Mesenchymal stem cell (in vitro differentiated cells and primary cell): ENCODE measurements around the gene APOC4.

Experiments used
- DNase-seq: peaks from one replicate; pipeline ENCODE4 v3.0.0-alpha.2; 2013
- H2AFZ ChIP-seq: one replicate; pipeline ENCODE4 v1.6.1; 2013; ENCODE audit warnings: low read depth, mild to moderate bottlenecking, control low read depth, inconsistent platforms, low read length, moderate library complexity
- H2AK5ac ChIP-seq: 2 replicates; pipeline ENCODE4 v1.6.1; 2013; ENCODE audit warnings: low read length, moderate library complexity, mild to moderate bottlenecking, inconsistent platforms; ENCODE audit not compliant: severe bottlenecking
- H2BK120ac ChIP-seq: one replicate; pipeline ENCODE4 v1.6.1; 2013; ENCODE audit warnings: low read depth, mild to moderate bottlenecking, inconsistent platforms, low read length, moderate library complexity
- H2BK12ac ChIP-seq, 2 experiments: one replicate each; pipeline ENCODE4 v1.6.1; 2013; ENCODE audit warnings: inconsistent platforms in 2 of 2, low read length in 2 of 2, mild to moderate bottlenecking in 2 of 2, moderate library complexity in 2 of 2, control low read depth in 1 of 2
- H2BK15ac ChIP-seq: one replicate; pipeline ENCODE4 v1.6.1; 2013; ENCODE audit warnings: mild to moderate bottlenecking, low read depth, inconsistent platforms; ENCODE audit not compliant: poor library complexity, severe bottlenecking
- H2BK5ac ChIP-seq: 2 replicates; pipeline ENCODE4 v1.6.1; 2013; ENCODE audit warnings: low read depth, mild to moderate bottlenecking, low read length, control low read depth, inconsistent platforms; ENCODE audit not compliant: poor library complexity, severe bottlenecking
- H3K14ac ChIP-seq, 2 experiments: one replicate each; pipeline ENCODE4 v1.6.1; 2013; ENCODE audit warnings: inconsistent platforms in 2 of 2, low read length in 2 of 2, control low read depth in 1 of 2, mild to moderate bottlenecking in 1 of 2, moderate library complexity in 1 of 2
- H3K18ac ChIP-seq, 2 experiments: one replicate each; pipeline ENCODE4 v1.6.1; 2013; ENCODE audit warnings: inconsistent platforms in 2 of 2, low read length in 2 of 2, control low read depth in 1 of 2, low read depth in 1 of 2, mild to moderate bottlenecking in 1 of 2
- H3K23ac ChIP-seq, 2 experiments: one replicate each; pipeline ENCODE4 v1.6.1; 2013; ENCODE audit warnings: inconsistent platforms in 2 of 2, low read length in 2 of 2, mild to moderate bottlenecking in 2 of 2, moderate library complexity in 2 of 2, control low read depth in 1 of 2
- H3K27ac ChIP-seq: 2 replicates; pipeline ENCODE4 v1.5.1; 2013; ENCODE audit warnings: mild to moderate bottlenecking, moderate library complexity, low read length, control low read depth, inconsistent platforms; ENCODE audit not compliant: poor library complexity, severe bottlenecking
- H3K27me3 ChIP-seq, 2 experiments: 2 replicates each; pipeline versions ENCODE4 v1.6.1 to v1.7.0; 2013; ENCODE audit warnings: low read length in 2 of 2, mild to moderate bottlenecking in 2 of 2, moderate library complexity in 2 of 2, control low read depth in 1 of 2, inconsistent platforms in 1 of 2; ENCODE audit not compliant: control insufficient read depth in 1 of 2, insufficient read depth in 1 of 2
- H3K36me3 ChIP-seq, 2 experiments: 2 replicates each; pipeline versions ENCODE4 v1.6.1 to v1.7.0; 2013; ENCODE audit warnings: low read length in 2 of 2, control low read depth in 1 of 2, inconsistent platforms in 1 of 2, low read depth in 1 of 2, mild to moderate bottlenecking in 1 of 2; ENCODE audit not compliant: insufficient read depth in 2 of 2, control insufficient read depth in 1 of 2
- H3K4ac ChIP-seq, 2 experiments: one replicate each; pipeline ENCODE4 v1.6.1; 2013; ENCODE audit warnings: inconsistent platforms in 2 of 2, low read length in 2 of 2, mild to moderate bottlenecking in 2 of 2, moderate library complexity in 2 of 2, control low read depth in 1 of 2, low read depth in 1 of 2
- H3K4me1 ChIP-seq: 2 replicates; pipeline ENCODE4 v1.6.1; 2013; ENCODE audit warnings: low read depth, low read length, control low read depth; ENCODE audit not compliant: control insufficient read depth, insufficient read depth
- H3K4me2 ChIP-seq: 2 replicates; pipeline ENCODE4 v1.6.1; 2013; ENCODE audit warnings: low read length, mild to moderate bottlenecking, inconsistent platforms; ENCODE audit not compliant: poor library complexity, severe bottlenecking
- H3K4me3 ChIP-seq, 2 experiments: 2 replicates each; pipeline versions ENCODE4 v1.5.1 to v1.7.0; 2013; ENCODE audit warnings: low read length in 2 of 2, mild to moderate bottlenecking in 2 of 2, control low read depth in 1 of 2, low read depth in 1 of 2; ENCODE audit not compliant: insufficient read depth in 1 of 2
- H3K79me1 ChIP-seq: replicated peaks from 2 replicates; pipeline ENCODE4 v1.6.1; 2013; ENCODE audit warnings: mild to moderate bottlenecking, control low read depth, low read length, inconsistent platforms; ENCODE audit not compliant: poor library complexity, severe bottlenecking
- H3K9ac ChIP-seq: 2 replicates; pipeline ENCODE4 v1.7.0; 2013; ENCODE audit warnings: mild to moderate bottlenecking, low read length, moderate library complexity
- H3K9me3 ChIP-seq: 2 replicates; pipeline ENCODE4 v1.7.0; 2013; ENCODE audit warnings: mild to moderate bottlenecking, low read length; ENCODE audit not compliant: control insufficient read depth
- H4K8ac ChIP-seq: one replicate; pipeline ENCODE4 v1.6.1; 2013; ENCODE audit warnings: inconsistent platforms, mild to moderate bottlenecking, low read length, moderate library complexity
- H4K91ac ChIP-seq: one replicate; pipeline ENCODE4 v1.6.1; 2013; ENCODE audit warnings: mild to moderate bottlenecking, low read length, inconsistent platforms
- WGBS: methylation state at CpG from one replicate; pipeline ENCODE4 v1.1.7; 2013; ENCODE audit warnings: mixed read lengths; 5-methylcytosine and 5-hydroxymethylcytosine counted together

APOC4 gene

GRCh38 chr19:44903602-44904425 lies 38.2 kb upstream of the APOC4 start:
- H3K4me3 ChIP-seq: no peak overlapping the region
- 32% methylated on average over 23 of the region's 24 CpGs for WGBS
- no peak overlapping the region for H2AK5ac ChIP-seq
- H3K4ac ChIP-seq: no peak overlapping the region
- H3K4me1 ChIP-seq: peaks cover 13% of the 10 kb centered on the region
- no peak overlapping the region for H2BK120ac ChIP-seq
- H4K8ac ChIP-seq: peak overlapping the region; percentile 5
- no peak overlapping the region for H2BK15ac ChIP-seq
- no peak overlapping the region for H3K14ac ChIP-seq
- no peak overlapping the region for H3K27ac ChIP-seq
- H2BK12ac ChIP-seq: no peak overlapping the region
- H3K36me3 ChIP-seq: peaks cover 30 to 57% of the 10 kb centered on the region in 2 experiments
- no peak overlapping the region for H4K91ac ChIP-seq
- H2BK5ac ChIP-seq: no peak overlapping the region
- peak; percentile 62 for DNase-seq
- H3K18ac ChIP-seq: no peak overlapping the region
- H3K79me1 ChIP-seq: peaks cover 14% of the 10 kb centered on the region
- peaks cover 0 to 10% of the 10 kb centered on the region in 2 experiments for H3K27me3 ChIP-seq
- no peak overlapping the region for H2AFZ ChIP-seq
- no peak overlapping the region for H3K4me2 ChIP-seq
- peak overlapping the region; percentile 2 for H3K9ac ChIP-seq
- no peaks in the 10 kb centered on the region for H3K9me3 ChIP-seq
- H3K23ac ChIP-seq: no peak overlapping the region

GRCh38 chr19:44904426-44904994 lies 37.5 kb upstream of the APOC4 start:
- Histone ChIP-seq H3K4me1 (peaks cover 13% of the 10 kb centered on the region), H3K27ac (no peak overlapping the region), H4K91ac (no peak overlapping the region), H3K14ac (no peak overlapping the region), H3K79me1 (peaks cover 12% of the 10 kb centered on the region), H3K27me3 (peaks cover 0 to 10% of the 10 kb centered on the region in 2 experiments), H3K36me3 (peaks cover 26 to 59% of the 10 kb centered on the region in 2 experiments), H3K9ac (peak overlapping the region; percentile 2), H3K4me2 (no peak overlapping the region), H2AK5ac (no peak overlapping the region), H3K9me3 (no peaks in the 10 kb centered on the region), H2BK5ac (no peak overlapping the region), H4K8ac (no peak overlapping the region), H2BK15ac (no peak overlapping the region), H3K4ac (no peak overlapping the region), H2AFZ (no peak overlapping the region), H3K23ac (no peak overlapping the region), H2BK120ac (no peak overlapping the region), H3K18ac (peak overlapping the region in 1 of 2 experiments; percentile 15), H3K4me3 (no peak overlapping the region), H2BK12ac (peak overlapping the region in 1 of 2 experiments; percentile 56)
- no peak for DNase-seq
- WGBS: 80% methylated on average over 12 of the region's 12 CpGs

GRCh38 chr19:44905437-44906160 lies 36.4 kb upstream of the APOC4 start, which contains the start of gene APOE:
APOE (plus strand) TSS chr19:44905796; CDS start chr19:44906625, 829 bp downstream.
- H3K23ac ChIP-seq: no peak within 1 kb of the TSS
- H2BK15ac ChIP-seq: peak within 1 kb of the TSS; percentile 36
- WGBS: 4% methylated on average over 17 of the region's 20 CpGs
- peaks cover 6% of the 10 kb centered on the region for H3K79me1 ChIP-seq
- H3K4me1 ChIP-seq: peaks cover 15% of the 10 kb centered on the region
- peak within 1 kb of the TSS; percentile 56 to 79 for H2BK12ac ChIP-seq
- H2AFZ ChIP-seq: peak within 1 kb of the TSS; percentile 20
- H4K8ac ChIP-seq: peak within 1 kb of the TSS; percentile 73
- H2BK5ac ChIP-seq: no peak within 1 kb of the TSS
- H3K4ac ChIP-seq: peak within 1 kb of the TSS in 1 of 2 experiments; percentile 73
- H3K14ac ChIP-seq: peak within 1 kb of the TSS in 1 of 2 experiments; percentile 11
- H2BK120ac ChIP-seq: peak within 1 kb of the TSS; percentile 54
- H3K18ac ChIP-seq: peak within 1 kb of the TSS in 1 of 2 experiments; percentile 11
- H3K9me3 ChIP-seq: no peaks in the 10 kb centered on the region
- H3K4me3 ChIP-seq: peak within 1 kb of the TSS; percentile 48 to 79
- H3K27me3 ChIP-seq: peaks cover 0 to 10% of the 10 kb centered on the region in 2 experiments
- no peak within 1 kb of the TSS for H2AK5ac ChIP-seq
- H3K27ac ChIP-seq: no peak within 1 kb of the TSS
- peak within 1 kb of the TSS; percentile 45 for H4K91ac ChIP-seq
- H3K4me2 ChIP-seq: peak within 1 kb of the TSS; percentile 48
- peak; percentile 54 for DNase-seq
- H3K9ac ChIP-seq: peak within 1 kb of the TSS; percentile 79
- H3K36me3 ChIP-seq: peaks cover 17 to 48% of the 10 kb centered on the region in 2 experiments
